Activated T-helper 17 cell treated with anti-CD3 and anti-CD28 coated beads, Interleukin-2, amount 50 U/mL, for 72 hours (primary cell): ENCODE measurements around the gene C22orf31. TPM values are rescaled to one million over a fixed set of nuclear protein-coding genes. Genes with fewer than 3 reads are reported as not detected.
A peak's percentile ranks its signal among the peaks of the same experiment; 100 is the strongest.

Experiments used
- ATAC-seq: fragments of 150-1000 bp; cut with Tn5 transposase; replicated peaks from 2 replicates; pipeline ENCODE4 v1.10.0; 2021; ENCODE audit warnings: mild to moderate bottlenecking, moderate library complexity
- H3K27ac Mint-ChIP-seq: one replicate; pipeline ENCODE4 v1.8.0; 2022; ENCODE audit warnings: mixed read lengths
- H3K27me3 Mint-ChIP-seq: one replicate; pipeline ENCODE4 v1.8.0; 2022; ENCODE audit warnings: mixed read lengths
- H3K36me3 Mint-ChIP-seq: one replicate; pipeline ENCODE4 v1.8.0; 2022; ENCODE audit warnings: low read depth, mild to moderate bottlenecking, mixed read lengths
- H3K4me1 Mint-ChIP-seq: one replicate; pipeline ENCODE4 v1.8.0; 2022; ENCODE audit warnings: mixed read lengths
- H3K4me3 Mint-ChIP-seq: one replicate; pipeline ENCODE4 v1.8.0; 2022; ENCODE audit warnings: mild to moderate bottlenecking, mixed read lengths
- H3K9me3 Mint-ChIP-seq: one replicate; pipeline ENCODE4 v1.8.0; 2022; ENCODE audit warnings: mixed read lengths
- total RNA-seq, 2 donors: library from RNA; stranded (reverse); gene quantifications; one replicate each; pipeline ENCODE4 v1.2.3, GENCODE V29; 2022

The C22orf31 gene
- total RNA-seq, 2 donors from 2014 or later, result not detected

GRCh38 chr22:29030618-29031226 lies 30.9 kb downstream of the C22orf31 start:
- Mint-ChIP-seq H3K4me3 (peak overlapping the region; percentile 35), H3K27ac (no peak overlapping the region), H3K27me3 (peaks cover 24% of the 10 kb centered on the region), H3K9me3 (no peaks in the 10 kb centered on the region), H3K4me1 (no peaks in the 10 kb centered on the region), H3K36me3 (no peaks in the 10 kb centered on the region)
- ATAC-seq, result no peak

GRCh38 chr22:29030016-29030617 lies 31.5 kb downstream of the C22orf31 start:
- Mint-ChIP-seq H3K4me1 (no peaks in the 10 kb centered on the region), H3K27ac (no peak overlapping the region), H3K36me3 (no peaks in the 10 kb centered on the region), H3K4me3 (peak overlapping the region; percentile 35), H3K9me3 (no peaks in the 10 kb centered on the region), H3K27me3 (peaks cover 24% of the 10 kb centered on the region)
- no peak for ATAC-seq

- Mint-ChIP-seq H3K4me1 (no peaks in the 10 kb centered on the region), H3K27ac (no peak overlapping the region), H3K4me3 (no peak overlapping the region), H3K36me3 (no peaks in the 10 kb centered on the region), H3K27me3 (peaks cover 24% of the 10 kb centered on the region), H3K9me3 (no peaks in the 10 kb centered on the region)
- no peak for ATAC-seq
Observed at GRCh38 chr22:29029202-29030000, 32.2 kb downstream of the C22orf31 start.

- peaks cover 24% of the 10 kb centered on the region for H3K27me3 Mint-ChIP-seq
- H3K36me3 Mint-ChIP-seq, result no peaks in the 10 kb centered on the region
- no peak overlapping the region for H3K27ac Mint-ChIP-seq
- no peaks in the 10 kb centered on the region for H3K9me3 Mint-ChIP-seq
- no peak for ATAC-seq
- H3K4me1 Mint-ChIP-seq, result no peaks in the 10 kb centered on the region
- H3K4me3 Mint-ChIP-seq, result no peak overlapping the region
Observed at GRCh38 chr22:29028468-29028867, 33.2 kb downstream of the C22orf31 start.

GRCh38 chr22:29026579-29026978 lies 35.1 kb downstream of the C22orf31 start:
- no peak for ATAC-seq
- no peak overlapping the region for H3K27ac Mint-ChIP-seq
- no peaks in the 10 kb centered on the region for H3K9me3 Mint-ChIP-seq
- H3K4me3 Mint-ChIP-seq, result no peak overlapping the region
- no peaks in the 10 kb centered on the region for H3K36me3 Mint-ChIP-seq
- peaks cover 21% of the 10 kb centered on the region for H3K27me3 Mint-ChIP-seq
- no peaks in the 10 kb centered on the region for H3K4me1 Mint-ChIP-seq

GRCh38 chr22:29023172-29023796 lies 38.3 kb downstream of the C22orf31 start:
- Mint-ChIP-seq H3K4me3 (no peak overlapping the region), H3K4me1 (no peaks in the 10 kb centered on the region), H3K27ac (no peak overlapping the region), H3K36me3 (no peaks in the 10 kb centered on the region), H3K9me3 (no peaks in the 10 kb centered on the region), H3K27me3 (peaks cover 4% of the 10 kb centered on the region)
- ATAC-seq, result no peak

GRCh38 chr22:29022101-29022817 lies 39.4 kb downstream of the C22orf31 start:
- Mint-ChIP-seq H3K4me1 (no peaks in the 10 kb centered on the region), H3K27me3 (peaks cover 4% of the 10 kb centered on the region), H3K36me3 (no peaks in the 10 kb centered on the region), H3K27ac (no peak overlapping the region), H3K4me3 (no peak overlapping the region), H3K9me3 (no peaks in the 10 kb centered on the region)
- ATAC-seq, result no peak

GRCh38 chr22:29018293-29019189 lies 43.1 kb downstream of the C22orf31 start:
- peaks cover 4% of the 10 kb centered on the region for H3K27me3 Mint-ChIP-seq
- no peaks in the 10 kb centered on the region for H3K36me3 Mint-ChIP-seq
- H3K4me1 Mint-ChIP-seq, result peaks cover 4% of the 10 kb centered on the region
- ATAC-seq, result no peak
- no peaks in the 10 kb centered on the region for H3K9me3 Mint-ChIP-seq
- no peak overlapping the region for H3K27ac Mint-ChIP-seq
- no peak overlapping the region for H3K4me3 Mint-ChIP-seq

GRCh38 chr22:29016067-29016938 lies 45.3 kb downstream of the C22orf31 start:
- H3K27ac Mint-ChIP-seq, result no peak overlapping the region
- no peaks in the 10 kb centered on the region for H3K9me3 Mint-ChIP-seq
- no peak for ATAC-seq
- no peaks in the 10 kb centered on the region for H3K36me3 Mint-ChIP-seq
- H3K4me3 Mint-ChIP-seq, result no peak overlapping the region
- H3K4me1 Mint-ChIP-seq, result peaks cover 4% of the 10 kb centered on the region
- H3K27me3 Mint-ChIP-seq, result peaks cover 4% of the 10 kb centered on the region

- Mint-ChIP-seq H3K36me3 (no peaks in the 10 kb centered on the region), H3K27me3 (peaks cover 9% of the 10 kb centered on the region), H3K4me1 (peaks cover 4% of the 10 kb centered on the region), H3K9me3 (no peaks in the 10 kb centered on the region), H3K4me3 (no peak overlapping the region), H3K27ac (no peak overlapping the region)
- ATAC-seq, result no peak
Observed at GRCh38 chr22:29014773-29015172, 46.9 kb downstream of the C22orf31 start.

GRCh38 chr22:29014293-29014692 lies 47.3 kb downstream of the C22orf31 start:
- ATAC-seq, result no peak
- Mint-ChIP-seq H3K36me3 (no peaks in the 10 kb centered on the region), H3K27ac (no peak overlapping the region), H3K4me1 (peaks cover 4% of the 10 kb centered on the region), H3K9me3 (no peaks in the 10 kb centered on the region), H3K27me3 (peaks cover 9% of the 10 kb centered on the region), H3K4me3 (no peak overlapping the region)

GRCh38 chr22:29012952-29013351 lies 48.7 kb downstream of the C22orf31 start:
- Mint-ChIP-seq H3K36me3 (no peaks in the 10 kb centered on the region), H3K27me3 (peaks cover 9% of the 10 kb centered on the region), H3K9me3 (no peaks in the 10 kb centered on the region), H3K4me3 (no peak overlapping the region), H3K27ac (no peak overlapping the region), H3K4me1 (peaks cover 4% of the 10 kb centered on the region)
- no peak for ATAC-seq

GRCh38 chr22:29012101-29012433 lies 49.6 kb downstream of the C22orf31 start:
- no peak overlapping the region for H3K4me3 Mint-ChIP-seq
- peaks cover 4% of the 10 kb centered on the region for H3K4me1 Mint-ChIP-seq

More at GRCh38 chr22:29012101-29012433, 49.6 kb downstream of the C22orf31 start:
- Mint-ChIP-seq H3K27ac (no peak overlapping the region), H3K9me3 (no peaks in the 10 kb centered on the region), H3K27me3 (peaks cover 5% of the 10 kb centered on the region), H3K36me3 (no peaks in the 10 kb centered on the region)
- no peak for ATAC-seq
